ENCODE data around the gene RC3H2.

DNA sequence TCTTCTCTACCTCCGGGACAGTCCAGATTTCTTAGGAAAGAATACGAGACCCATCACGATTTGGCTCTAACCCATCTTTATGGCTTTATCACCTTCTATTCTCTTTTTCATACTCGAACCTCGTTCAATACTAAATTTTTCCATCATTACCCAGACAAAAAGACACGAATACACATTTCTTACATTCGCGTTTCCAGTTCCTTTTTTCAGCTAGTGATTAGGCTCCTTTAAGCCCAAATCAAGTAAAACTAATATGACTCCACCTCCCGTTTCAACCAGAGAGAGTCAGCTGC is 7.5 kb upstream of the RC3H2 start:
- TF ChIP-seq EP300 (IDR thresholded peaks at IDR 0.05) = no peak
- TF ChIP-seq, protein P1, sequence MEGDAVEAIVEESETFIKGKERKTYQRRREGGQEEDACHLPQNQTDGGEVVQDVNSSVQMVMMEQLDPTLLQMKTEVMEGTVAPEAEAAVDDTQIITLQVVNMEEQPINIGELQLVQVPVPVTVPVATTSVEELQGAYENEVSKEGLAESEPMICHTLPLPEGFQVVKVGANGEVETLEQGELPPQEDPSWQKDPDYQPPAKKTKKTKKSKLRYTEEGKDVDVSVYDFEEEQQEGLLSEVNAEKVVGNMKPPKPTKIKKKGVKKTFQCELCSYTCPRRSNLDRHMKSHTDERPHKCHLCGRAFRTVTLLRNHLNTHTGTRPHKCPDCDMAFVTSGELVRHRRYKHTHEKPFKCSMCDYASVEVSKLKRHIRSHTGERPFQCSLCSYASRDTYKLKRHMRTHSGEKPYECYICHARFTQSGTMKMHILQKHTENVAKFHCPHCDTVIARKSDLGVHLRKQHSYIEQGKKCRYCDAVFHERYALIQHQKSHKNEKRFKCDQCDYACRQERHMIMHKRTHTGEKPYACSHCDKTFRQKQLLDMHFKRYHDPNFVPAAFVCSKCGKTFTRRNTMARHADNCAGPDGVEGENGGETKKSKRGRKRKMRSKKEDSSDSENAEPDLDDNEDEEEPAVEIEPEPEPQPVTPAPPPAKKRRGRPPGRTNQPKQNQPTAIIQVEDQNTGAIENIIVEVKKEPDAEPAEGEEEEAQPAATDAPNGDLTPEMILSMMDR (IDR thresholded peaks at IDR 0.05) = no peak
